ENCODE results near the gene TWF2. TPM values are rescaled to one million over a fixed set of nuclear protein-coding genes. Genes with fewer than 3 reads are reported as not detected.

TWF2 gene
- total RNA-seq, 2 donors from 2014 or later = 40.7 to 41.9 TPM

- Mint-ChIP-seq H3K27me3 (ENCODE audit: insufficient read depth) (no peaks in the 10 kb centered on the region), H3K9me3 (no peaks in the 10 kb centered on the region), H3K4me1 (peaks cover 7% of the 10 kb centered on the region), H3K36me3 (ENCODE audit: low read depth) (peaks cover 64% of the 10 kb centered on the region), H3K4me3 (no peak overlapping the region), H3K27ac (no peak overlapping the region)
- Histone ChIP-seq H3K4me1 (ENCODE audit: control insufficient read depth, insufficient read depth, low read length) (peaks cover 4% of the 10 kb centered on the region), H3K9ac (ENCODE audit: extremely low read depth, low read length, poor library complexity, severe bottlenecking) (no peak overlapping the region), H3K9me3 (ENCODE audit: control insufficient read depth, low read length) (no peaks in the 10 kb centered on the region), H3K36me3 (ENCODE audit: control insufficient read depth, insufficient read depth, low read length) (peaks cover 63% of the 10 kb centered on the region), H3K27ac (ENCODE audit: low read depth, low read length) (no peak overlapping the region), H3K4me3 (ENCODE audit: low read length) (no peak overlapping the region), H3K27me3 (ENCODE audit: control insufficient read depth, insufficient read depth, low read length, poor library complexity, severe bottlenecking) (no peaks in the 10 kb centered on the region)
- DNase-seq = no peak
- no peak for TF ChIP-seq CTCF (conservative IDR thresholded peaks at IDR 0.05)
These were observed 25.1 kb downstream of the TWF2 start for GRCh38 chr3:52213901-52214300.

- no peak overlapping the region for H3K4me3 ChIP-seq (ENCODE audit: low read length)
- no peaks in the 10 kb centered on the region for H3K27me3 Mint-ChIP-seq (ENCODE audit: insufficient read depth)
- peaks cover 4% of the 10 kb centered on the region for H3K4me1 Mint-ChIP-seq
- no peak overlapping the region for H3K9ac ChIP-seq (ENCODE audit: extremely low read depth, low read length, poor library complexity, severe bottlenecking)
- H3K27me3 ChIP-seq (ENCODE audit: control insufficient read depth, insufficient read depth, low read length, poor library complexity, severe bottlenecking) = no peaks in the 10 kb centered on the region
- whole genome bisulfite sequencing, 2 experiments (ENCODE audit: insufficient coverage in 1 of 2, insufficient read length in 1 of 2) = 85 to 95% methylated on average over 8 of the region's 8 CpGs
- TF ChIP-seq CTCF (conservative IDR thresholded peaks at IDR 0.05) = no peak
- H3K9me3 ChIP-seq (ENCODE audit: control insufficient read depth, low read length) = no peaks in the 10 kb centered on the region
- no peaks in the 10 kb centered on the region for H3K4me1 ChIP-seq (ENCODE audit: control insufficient read depth, insufficient read depth, low read length)
- no peak for DNase-seq
- H3K27ac ChIP-seq (ENCODE audit: low read depth, low read length) = no peak overlapping the region
- H3K9me3 Mint-ChIP-seq = no peaks in the 10 kb centered on the region
- no peak overlapping the region for H3K4me3 Mint-ChIP-seq
- no peak overlapping the region for H3K27ac Mint-ChIP-seq
- H3K36me3 Mint-ChIP-seq (ENCODE audit: low read depth) = peaks cover 72% of the 10 kb centered on the region
- H3K36me3 ChIP-seq (ENCODE audit: control insufficient read depth, insufficient read depth, low read length) = peaks cover 72% of the 10 kb centered on the region
These were observed 26.0 kb downstream of the TWF2 start for GRCh38 chr3:52213005-52213404.

GRCh38 chr3:52211268-52211891 is 27.6 kb downstream of the TWF2 start:
- Mint-ChIP-seq H3K9me3 (no peaks in the 10 kb centered on the region), H3K36me3 (ENCODE audit: low read depth) (peaks cover 86% of the 10 kb centered on the region), H3K27me3 (ENCODE audit: insufficient read depth) (no peaks in the 10 kb centered on the region), H3K4me1 (no peaks in the 10 kb centered on the region), H3K4me3 (no peak overlapping the region), H3K27ac (no peak overlapping the region)
- DNase-seq = no peak
- Histone ChIP-seq H3K9ac (ENCODE audit: extremely low read depth, low read length, poor library complexity, severe bottlenecking) (no peak overlapping the region), H3K4me3 (ENCODE audit: low read length) (no peak overlapping the region), H3K27ac (ENCODE audit: low read depth, low read length) (no peak overlapping the region), H3K36me3 (ENCODE audit: control insufficient read depth, insufficient read depth, low read length) (peaks cover 85% of the 10 kb centered on the region), H3K27me3 (ENCODE audit: control insufficient read depth, insufficient read depth, low read length, poor library complexity, severe bottlenecking) (no peaks in the 10 kb centered on the region), H3K9me3 (ENCODE audit: control insufficient read depth, low read length) (no peaks in the 10 kb centered on the region), H3K4me1 (ENCODE audit: control insufficient read depth, insufficient read depth, low read length) (no peaks in the 10 kb centered on the region)
- no peak for TF ChIP-seq CTCF (conservative IDR thresholded peaks at IDR 0.05)
- 96% methylated on average over 13 to 18 of the region's 18 CpGs for WGBS, 2 experiments (ENCODE audit: insufficient coverage in 1 of 2, insufficient read length in 1 of 2)
